Stimulated activated CD4-positive, alpha-beta T cell treated with anti-CD3 and anti-CD28 coated beads, Interleukin-4, amount 100 ng/mL, for 48 hours (primary cell): ENCODE measurements around the gene HYAL1.
"Not testable (repeated sequence)": the region's sequence is repeated elsewhere in the genome, so short reads cannot be mapped to it uniquely, and the experiment has no call there.

Experiments
- DNase-seq, 2 donors: peaks; one replicate each; pipeline ENCODE4 v3.0.0-alpha.2; 2020; ENCODE audit warnings: low read depth in 2 of 2

Gene HYAL1

GRCh38 chr3:50318615-50319014 is 15.2 kb upstream of the HYAL1 start:
- no peak for DNase-seq

GRCh38 chr3:50318163-50318562 is 14.8 kb upstream of the HYAL1 start:
- DNase-seq: no peak

DNA sequence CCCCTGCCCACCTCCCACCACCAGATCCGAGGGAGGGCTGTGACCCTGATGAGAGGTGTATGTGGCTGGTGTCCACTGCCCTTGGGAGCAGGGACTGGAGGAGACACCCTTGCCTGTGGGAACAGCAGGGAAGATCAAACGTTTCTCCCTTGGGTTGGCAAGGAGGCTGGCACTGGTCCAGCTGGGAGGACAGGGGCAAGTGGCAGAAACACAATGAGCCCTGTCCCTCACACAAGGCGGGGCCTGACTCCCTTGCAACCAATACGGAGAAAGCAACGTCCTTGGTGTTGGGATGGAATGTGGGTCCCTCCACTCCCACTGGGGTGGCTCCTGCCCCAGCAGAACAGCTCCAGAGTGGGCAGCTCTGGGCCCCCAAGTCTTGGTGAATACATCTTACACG is 13.9 kb upstream of the HYAL1 start:
- DNase-seq: no peak

DNA sequence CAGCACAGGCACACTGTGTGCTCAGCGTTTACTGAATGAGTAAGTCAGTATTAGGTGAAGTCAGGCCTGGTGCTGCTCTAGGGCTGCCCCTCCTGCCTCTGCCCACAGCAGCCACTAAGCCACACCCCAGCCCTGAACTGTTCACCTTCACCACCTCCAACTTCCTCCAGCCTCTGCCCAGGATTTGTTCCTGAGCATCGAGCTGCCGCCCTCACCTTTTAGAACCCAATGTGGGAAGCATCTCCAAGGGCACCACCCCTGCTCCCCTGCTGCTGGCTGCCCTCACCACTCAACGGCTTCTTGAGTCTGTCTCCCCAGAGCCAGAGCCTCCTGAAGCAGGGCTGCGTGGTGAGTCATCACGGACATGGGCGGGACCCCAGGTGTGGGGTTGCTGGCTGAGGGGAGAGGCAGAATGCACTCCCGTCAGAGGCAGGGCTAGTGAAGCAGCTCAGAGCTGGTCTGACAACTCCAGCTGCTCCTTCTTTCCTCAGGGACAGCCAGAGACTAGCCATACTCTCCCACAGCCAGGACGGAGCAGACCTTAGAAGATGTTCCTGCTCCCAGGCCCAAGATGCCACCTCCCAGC is 13.4 kb upstream of the HYAL1 start:
- DNase-seq: no peak

GRCh38 chr3:50314816-50315215 is 11.4 kb upstream of the HYAL1 start:
- no peak for DNase-seq

- no peak for DNase-seq
These were observed 11.0 kb upstream of the HYAL1 start for GRCh38 chr3:50314342-50314741.

DNA sequence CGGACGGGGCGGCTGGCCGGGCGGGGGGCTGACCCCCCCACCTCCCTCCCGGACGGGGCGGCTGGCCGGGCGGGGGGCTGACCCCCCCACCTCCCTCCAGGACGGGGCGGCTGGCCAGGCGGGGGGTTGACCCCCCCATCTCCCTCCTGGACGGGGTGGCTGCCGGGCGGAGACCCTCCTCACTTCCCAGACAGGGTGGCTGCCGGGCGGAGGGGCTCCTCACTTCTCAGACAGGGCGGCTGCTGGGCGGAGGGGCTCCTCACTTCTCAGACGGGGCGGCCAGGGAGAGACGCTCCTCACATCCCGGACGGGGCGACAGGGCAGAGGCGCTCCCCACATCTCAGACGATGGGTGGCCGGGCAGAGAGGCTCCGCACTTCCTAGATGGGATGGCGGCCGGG is 8.7 kb upstream of the HYAL1 start:
- DNase-seq: not testable (repeated sequence)

DNA sequence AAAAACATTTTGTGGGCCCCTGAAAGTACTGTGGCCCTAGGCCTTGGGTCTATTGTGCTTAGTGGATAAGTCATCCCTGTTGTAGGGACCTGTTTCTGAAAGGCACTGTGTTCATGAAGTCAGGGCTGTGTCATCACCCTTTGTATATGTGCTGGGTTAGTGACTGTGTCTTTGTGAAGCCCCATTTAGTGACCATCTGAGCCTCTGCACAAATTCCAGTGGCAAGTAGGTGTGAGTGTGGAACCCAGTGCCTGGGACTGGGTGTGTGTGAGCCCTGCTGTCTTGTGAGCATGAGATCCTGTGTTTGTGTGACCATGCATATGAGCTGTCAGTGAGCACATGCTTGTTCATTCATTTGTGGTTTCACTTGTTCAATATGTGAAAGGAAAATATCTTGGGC is 1.2 kb upstream of the HYAL1 start:
- no peak for DNase-seq

DNA sequence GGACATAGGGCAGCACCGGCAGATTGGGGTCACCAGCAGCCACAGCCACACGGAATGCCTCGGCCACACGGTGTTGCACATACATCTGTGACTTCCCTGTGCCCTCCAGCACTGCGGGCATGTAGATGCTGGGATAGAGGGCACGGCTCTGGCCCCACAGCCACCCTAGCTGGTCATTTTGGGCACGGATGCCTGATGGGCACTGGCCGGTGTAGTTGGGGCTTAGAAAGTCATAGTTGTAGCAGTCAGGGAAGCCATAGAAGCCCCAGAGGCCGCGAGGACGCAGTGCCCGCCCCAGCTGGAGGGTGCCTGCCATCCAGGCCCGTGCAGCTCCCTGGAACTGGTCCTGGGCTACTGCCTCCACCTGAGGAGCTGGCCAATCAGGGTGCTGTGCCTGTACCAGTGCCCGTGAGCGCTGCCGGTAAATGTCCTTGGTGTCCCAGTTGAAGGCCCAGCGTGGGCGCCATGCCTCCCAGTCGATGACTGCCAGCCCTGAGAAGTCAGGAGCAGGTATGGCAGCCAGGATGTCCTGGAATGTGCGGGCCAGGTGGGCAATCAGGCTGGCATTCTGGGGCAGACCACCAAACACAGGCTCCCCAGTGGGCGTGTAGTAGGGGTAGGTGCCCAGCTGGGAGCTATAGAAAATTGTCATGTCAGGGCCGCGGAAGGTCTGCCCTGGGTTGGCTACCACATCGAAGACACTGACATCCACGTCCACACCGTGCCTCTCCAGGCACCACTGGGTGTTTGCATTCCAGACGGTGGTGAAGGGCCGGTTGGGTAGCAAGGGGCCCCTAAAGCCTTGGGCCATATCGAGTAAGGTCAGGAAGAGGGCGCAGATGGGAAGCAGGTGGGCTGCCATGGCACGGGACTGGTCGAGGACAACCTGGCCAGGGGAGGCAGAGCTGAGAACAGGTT is 1.0 kb downstream of the HYAL1 start:
- DNase-seq: no peak

DNA sequence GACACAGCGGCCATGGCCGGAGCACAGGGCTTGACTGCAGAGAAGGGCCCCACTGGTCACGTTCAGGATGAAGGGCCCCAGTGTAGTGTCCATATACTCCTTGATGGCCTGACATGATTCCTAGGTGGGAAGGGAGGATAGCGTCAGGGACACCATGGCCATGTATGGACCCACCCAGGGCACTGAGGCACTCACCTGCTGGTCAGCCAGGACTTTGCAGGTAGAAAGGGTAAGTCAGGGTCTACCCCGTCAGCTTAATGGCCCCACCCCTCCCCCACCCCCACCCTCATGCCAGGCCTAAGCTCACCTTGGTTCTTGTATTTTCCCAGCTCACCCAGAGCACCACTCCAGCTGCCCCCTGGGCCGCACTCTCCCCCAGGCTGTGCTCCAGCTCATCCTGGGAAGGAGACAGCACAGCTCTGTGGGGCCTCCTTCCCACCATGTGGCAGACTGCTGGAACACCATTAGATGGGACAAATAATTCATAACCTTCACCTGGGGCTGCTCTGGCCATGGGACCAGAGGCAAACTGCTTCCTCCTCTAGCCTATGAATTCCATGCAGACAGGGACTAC is 2.6 kb downstream of the HYAL1 start:
- no peak for DNase-seq

DNA sequence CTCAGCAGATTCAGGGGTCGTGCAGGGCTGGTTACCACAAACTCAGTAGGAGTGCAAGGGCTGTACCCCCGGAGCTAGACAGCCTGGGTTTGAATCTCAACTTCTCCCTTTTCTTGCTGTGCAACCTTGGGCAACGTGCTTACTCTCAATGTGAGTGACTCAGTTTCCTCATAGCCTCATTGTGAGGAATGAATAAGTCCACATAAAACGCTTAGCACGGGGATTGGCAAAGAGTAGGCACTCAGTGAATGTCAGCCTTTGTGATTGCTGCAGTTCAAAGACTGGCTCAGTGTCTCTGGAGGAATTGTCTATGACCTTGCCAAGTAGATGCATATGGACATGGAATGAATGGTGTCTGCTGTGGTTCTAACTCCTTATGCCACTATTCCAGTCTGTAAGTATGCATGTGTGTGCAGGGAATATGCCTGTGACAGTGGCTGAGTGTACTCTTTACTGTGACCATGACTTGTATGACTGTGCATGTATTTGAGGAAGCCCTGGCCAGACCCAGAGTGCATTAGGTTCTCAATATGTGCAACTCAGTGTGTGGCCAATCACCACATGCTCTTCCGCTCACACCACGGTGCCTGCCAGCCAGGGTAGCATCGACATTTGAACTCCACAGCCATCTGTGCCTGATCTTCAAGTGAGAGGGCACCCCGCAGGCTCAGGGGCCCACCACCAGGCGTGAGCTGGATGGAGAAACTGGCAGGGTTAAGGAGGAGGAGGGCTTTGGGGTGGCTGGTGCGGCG is 3.3 kb downstream of the HYAL1 start:
- DNase-seq: no peak

DNA sequence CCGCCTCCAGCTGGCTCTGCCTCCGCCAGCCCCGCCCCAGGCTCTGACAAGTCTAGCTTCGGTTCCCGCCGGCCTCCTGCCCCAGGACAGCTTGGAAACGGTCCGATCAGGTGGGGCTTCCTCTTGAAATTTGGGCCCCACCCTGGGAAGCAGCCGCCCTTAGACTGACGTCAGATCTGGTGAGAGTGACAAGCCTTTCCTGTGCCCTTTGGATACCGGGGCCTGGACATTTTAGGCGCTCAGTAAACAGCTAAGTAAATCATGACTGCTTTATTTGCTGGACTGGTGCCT is 3.8 kb downstream of the HYAL1 start:
- DNase-seq: no peak

- DNase-seq: peak; percentile 98 to 99
These were observed 4.3 kb downstream of the HYAL1 start, which contains the start of the genes HYAL3 and NAA80 for GRCh38 chr3:50298836-50299637. Gene HYAL3, minus strand, starts transcription at chr3:50299405. Its CDS starts 3,803 bp downstream, at chr3:50295602. Gene NAA80, minus strand, starts transcription at chr3:50299405. Its CDS starts 1,942 bp downstream, at chr3:50297463.

GRCh38 chr3:50297896-50298725 is 5.3 kb downstream of the HYAL1 start:
- DNase-seq: no peak

DNA sequence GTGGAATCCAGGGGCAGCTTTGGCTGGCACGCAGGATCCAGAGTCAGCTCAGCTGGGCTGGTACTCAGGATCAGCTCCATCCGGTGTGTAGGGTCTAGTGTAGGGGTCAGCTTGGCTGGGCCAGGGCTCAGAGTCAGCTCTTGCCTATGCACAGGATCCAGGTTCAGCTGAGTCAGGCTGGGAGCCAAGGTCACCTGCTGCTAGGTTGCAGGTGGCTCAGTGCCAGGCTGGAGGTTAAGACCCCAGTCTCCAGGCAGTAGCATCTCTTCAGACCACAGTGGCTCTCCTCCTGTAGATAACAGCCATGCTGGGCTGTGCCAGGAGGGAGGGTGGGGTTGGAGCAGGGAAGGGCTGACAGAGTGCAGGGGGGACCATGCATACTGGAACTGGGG is 6.0 kb downstream of the HYAL1 start:
- no peak for DNase-seq

DNA sequence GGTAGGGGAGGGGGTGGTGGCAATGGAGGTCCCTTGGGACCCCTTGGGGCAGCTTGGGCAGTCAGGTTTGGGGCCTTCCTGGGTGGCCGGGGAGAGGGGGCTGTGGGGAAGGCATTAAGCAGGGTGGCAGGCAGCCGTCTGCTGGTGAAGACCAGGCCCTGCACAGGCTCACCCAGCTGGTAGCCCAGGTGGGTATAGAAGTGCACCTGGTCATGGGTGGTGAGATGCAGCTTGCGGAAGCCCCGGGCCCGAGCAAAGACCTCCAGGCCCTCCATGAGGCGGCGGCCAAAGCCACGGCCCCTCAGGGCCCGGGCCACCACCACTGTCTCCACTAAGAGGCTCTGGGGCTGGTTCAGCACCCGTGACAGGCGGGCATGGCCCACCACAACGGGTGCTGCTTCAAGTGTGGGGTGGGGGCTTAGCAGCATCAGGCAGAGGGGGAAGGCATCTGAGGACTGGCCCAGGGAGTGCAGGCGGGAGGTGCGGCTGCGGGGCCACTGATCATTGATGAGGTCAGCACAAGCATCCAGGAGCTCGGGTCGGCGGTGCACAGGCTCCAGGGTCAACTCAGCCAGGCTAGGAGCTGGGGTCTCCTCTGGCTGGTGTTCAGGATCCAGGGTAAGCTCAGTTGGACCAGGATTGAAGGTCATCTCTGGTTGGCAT is 6.5 kb downstream of the HYAL1 start:
- DNase-seq: no peak

DNA sequence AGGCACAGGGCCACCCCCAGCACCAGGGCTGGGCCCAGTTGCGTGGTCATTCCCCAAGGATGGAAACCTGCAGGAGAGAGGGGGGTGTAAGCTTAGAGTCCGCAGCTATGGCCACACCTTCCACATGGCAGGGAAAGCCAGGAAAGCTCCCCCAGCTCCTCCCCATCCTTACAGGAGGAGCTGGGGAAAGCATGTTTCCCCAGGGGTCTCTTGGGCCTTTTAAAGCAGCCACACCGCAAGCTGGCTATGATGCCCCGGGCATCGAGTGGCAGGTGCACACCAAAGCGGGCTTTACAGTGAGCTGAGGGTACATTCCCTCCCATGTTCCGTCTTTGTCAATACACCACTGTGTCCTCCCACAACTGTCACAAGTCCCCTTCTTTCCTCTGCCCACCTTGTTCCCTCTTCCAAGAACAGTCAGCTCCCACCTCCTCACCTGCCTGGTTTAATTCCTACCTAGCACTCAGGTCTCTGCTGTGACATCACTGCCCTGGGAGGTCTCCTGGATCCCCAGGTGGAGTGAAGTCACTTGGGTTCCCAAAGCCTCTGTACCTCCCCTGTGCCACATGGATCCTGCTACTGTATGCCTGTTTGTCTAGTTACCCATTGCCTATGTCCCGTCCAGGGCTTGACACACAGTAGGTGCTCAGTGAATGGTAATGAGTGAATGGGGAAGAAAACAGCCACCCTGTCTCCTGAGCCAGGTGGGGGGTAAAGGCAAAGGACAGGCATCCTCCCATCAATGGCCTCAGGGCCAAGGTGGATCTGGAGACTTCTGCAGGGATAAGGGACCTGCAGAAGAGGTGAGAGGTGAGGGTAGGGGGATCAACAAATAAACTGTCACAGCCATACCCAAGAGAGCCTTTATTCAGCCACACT is 7.6 kb downstream of the HYAL1 start:
- DNase-seq: no peak

- DNase-seq: no peak
These were observed 8.6 kb downstream of the HYAL1 start for GRCh38 chr3:50294492-50295403.
